NCI-H748 treated with DMSO at 0.1 percent for 48 hours (cell line): ENCODE measurements around the gene BMPR1A.

Experiments
- DNase-seq: peaks from one replicate; lab custom pipeline; 2025; lab: John Stamatoyannopoulos, UW

BMPR1A gene

GRCh38 chr10:86802473-86803108, 46.2 kb downstream of the BMPR1A start:
- DNase-seq = no peak

GRCh38 chr10:86803156-86803555, 46.7 kb downstream of the BMPR1A start:
- DNase-seq = no peak

- DNase-seq = no peak
Measured at GRCh38 chr10:86804805-86805204, 48.4 kb downstream of the BMPR1A start.

GRCh38 chr10:86813101-86813500, 56.7 kb downstream of the BMPR1A start:
- no peak for DNase-seq

- DNase-seq = no peak
Measured at GRCh38 chr10:86813982-86814381, 57.6 kb downstream of the BMPR1A start.

- DNase-seq = no peak
Measured at GRCh38 chr10:86815035-86815617, 58.7 kb downstream of the BMPR1A start.

GRCh38 chr10:86815640-86816039, 59.2 kb downstream of the BMPR1A start:
- no peak for DNase-seq

- DNase-seq = no peak
Measured at GRCh38 chr10:86817246-86817645, 60.8 kb downstream of the BMPR1A start.

- DNase-seq = no peak
Measured at GRCh38 chr10:86819567-86819966, 63.1 kb downstream of the BMPR1A start.

GRCh38 chr10:86820509-86820908, 64.1 kb downstream of the BMPR1A start:
- no peak for DNase-seq

- no peak for DNase-seq
Measured at GRCh38 chr10:86821388-86821999, 65.1 kb downstream of the BMPR1A start.

GRCh38 chr10:86823565-86823964, 67.1 kb downstream of the BMPR1A start:
- no peak for DNase-seq

- no peak for DNase-seq
Measured at GRCh38 chr10:86824151-86824550, 67.7 kb downstream of the BMPR1A start.

GRCh38 chr10:86825366-86825765, 68.9 kb downstream of the BMPR1A start:
- DNase-seq = no peak

- no peak for DNase-seq
Measured at GRCh38 chr10:86827639-86828038, 71.2 kb downstream of the BMPR1A start.

- DNase-seq = no peak
Measured at GRCh38 chr10:86828145-86828544, 71.7 kb downstream of the BMPR1A start.

GRCh38 chr10:86829472-86829871, 73.1 kb downstream of the BMPR1A start:
- DNase-seq = no peak

- no peak for DNase-seq
Measured at GRCh38 chr10:86830043-86830591, 73.7 kb downstream of the BMPR1A start.

- no peak for DNase-seq
Measured at GRCh38 chr10:86833969-86834368, 77.5 kb downstream of the BMPR1A start.

GRCh38 chr10:86836044-86836443, 79.6 kb downstream of the BMPR1A start:
- DNase-seq = no peak

- no peak for DNase-seq
Measured at GRCh38 chr10:86837663-86838062, 81.2 kb downstream of the BMPR1A start.

- no peak for DNase-seq
Measured at GRCh38 chr10:86840498-86840897, 84.1 kb downstream of the BMPR1A start.

- no peak for DNase-seq
Measured at GRCh38 chr10:86846088-86846487, 89.7 kb downstream of the BMPR1A start.
